Astrocyte (in vitro differentiated cells and primary cell): ENCODE results near the gene IDUA. TPM values are rescaled to one million over a fixed set of nuclear protein-coding genes. Genes with fewer than 3 reads are reported as not detected.

Source experiments
- DNase-seq: peaks from one replicate; pipeline ENCODE4 v3.0.0-alpha.2; 2010; ENCODE audit warnings: low read depth
- FAIRE-seq: peaks from 2 replicates; lab custom pipeline; 2011; peaks lifted over from hg19 to GRCh38; lab: Jason Lieb, UNC
- H2AFZ ChIP-seq: 2 replicates; pipeline ENCODE4 v1.6.0; 2012; ENCODE audit warnings: low read depth, low read length, inconsistent platforms
- H3K27ac ChIP-seq: 2 replicates; pipeline ENCODE4 v1.5.1; 2011; ENCODE audit warnings: low read depth, low read length, inconsistent platforms
- H3K27me3 ChIP-seq: 2 replicates; pipeline ENCODE4 v1.6.0; 2011; ENCODE audit warnings: low read length, inconsistent platforms; ENCODE audit not compliant: insufficient read depth
- H3K36me3 ChIP-seq: 2 replicates; pipeline ENCODE4 v1.5.1; 2011; ENCODE audit warnings: low read length, inconsistent platforms; ENCODE audit not compliant: insufficient read depth
- H3K4me1 ChIP-seq: 2 replicates; pipeline ENCODE4 v1.5.1; 2011; ENCODE audit warnings: low read length, inconsistent platforms; ENCODE audit not compliant: insufficient read depth
- H3K4me2 ChIP-seq: 2 replicates; pipeline ENCODE4 v1.6.0; 2012; ENCODE audit warnings: low read length, inconsistent platforms
- H3K4me3 ChIP-seq: 2 replicates; pipeline ENCODE4 v1.5.1; 2011; ENCODE audit warnings: low read depth, mild to moderate bottlenecking, low read length, inconsistent platforms; ENCODE audit not compliant: insufficient read depth
- H3K79me2 ChIP-seq: 2 replicates; pipeline ENCODE4 v1.6.0; 2012; ENCODE audit warnings: mild to moderate bottlenecking, low read length, inconsistent platforms; ENCODE audit not compliant: insufficient read depth
- H3K9ac ChIP-seq: 2 replicates; pipeline ENCODE4 v1.6.0; 2012; ENCODE audit warnings: mild to moderate bottlenecking, low read length, inconsistent platforms
- H3K9me3 ChIP-seq: 2 replicates; pipeline ENCODE4 v1.5.1; 2012; ENCODE audit warnings: low read depth, mild to moderate bottlenecking, low read length, inconsistent platforms; ENCODE audit not compliant: insufficient read depth
- H4K20me1 ChIP-seq: 2 replicates; pipeline ENCODE4 v1.6.0; 2012; ENCODE audit warnings: low read length, inconsistent platforms; ENCODE audit not compliant: insufficient read depth
- H3K27ac Mint-ChIP-seq: one replicate; pipeline ENCODE4 v1.8.0; 2021; ENCODE audit warnings: mild to moderate bottlenecking, mixed read lengths; ENCODE audit not compliant: unreplicated experiment
- H3K27me3 Mint-ChIP-seq: one replicate; pipeline ENCODE4 v1.8.0; 2021; ENCODE audit warnings: low read depth, mixed read lengths; ENCODE audit not compliant: unreplicated experiment
- H3K36me3 Mint-ChIP-seq: one replicate; pipeline ENCODE4 v1.8.0; 2021; ENCODE audit warnings: low read depth, mixed read lengths; ENCODE audit not compliant: unreplicated experiment
- H3K4me1 Mint-ChIP-seq: one replicate; pipeline ENCODE4 v1.8.0; 2021; ENCODE audit warnings: low read depth, mixed read lengths; ENCODE audit not compliant: unreplicated experiment
- H3K4me3 Mint-ChIP-seq: one replicate; pipeline ENCODE4 v1.8.0; 2021; ENCODE audit warnings: mild to moderate bottlenecking, moderate library complexity, mixed read lengths; ENCODE audit not compliant: unreplicated experiment
- H3K9me3 Mint-ChIP-seq: one replicate; pipeline ENCODE4 v1.8.0; 2021; ENCODE audit warnings: mild to moderate bottlenecking, mixed read lengths; ENCODE audit not compliant: unreplicated experiment
- CTCF ChIP-seq: IDR thresholded peaks from 2 replicates; pipeline ENCODE4 v1.5.1; 2011; ENCODE audit warnings: low read depth, mild to moderate bottlenecking, inconsistent platforms, low read length, moderate library complexity; ENCODE audit not compliant: insufficient read depth
- EZH2 ChIP-seq: IDR thresholded peaks from 2 replicates; pipeline ENCODE4 v1.6.1; 2012; ENCODE audit warnings: mild to moderate bottlenecking, low read length, inconsistent platforms; ENCODE audit not compliant: insufficient read depth
- total RNA-seq: library from RNA; stranded (reverse); gene quantifications from 2 replicates; pipeline ENCODE4 v1.2.1, GENCODE V29; 2021

IDUA gene
- total RNA-seq, 1 donor from 2014 or later: 20.5 TPM

- Mint-ChIP-seq H3K36me3 (peaks cover 2% of the 10 kb centered on the region), H3K4me3 (no peak overlapping the region), H3K27ac (no peak overlapping the region), H3K4me1 (no peaks in the 10 kb centered on the region), H3K9me3 (no peaks in the 10 kb centered on the region), H3K27me3 (no peaks in the 10 kb centered on the region)
- Histone ChIP-seq H3K4me1 (no peaks in the 10 kb centered on the region), H3K27me3 (no peaks in the 10 kb centered on the region), H3K9ac (no peak overlapping the region), H3K4me3 (no peak overlapping the region), H4K20me1 (peaks cover 12% of the 10 kb centered on the region), H3K79me2 (no peaks in the 10 kb centered on the region), H2AFZ (no peak overlapping the region), H3K27ac (no peak overlapping the region), H3K9me3 (no peaks in the 10 kb centered on the region), H3K4me2 (no peak overlapping the region), H3K36me3 (no peaks in the 10 kb centered on the region)
- FAIRE-seq: no peak
- no peak for DNase-seq
- TF ChIP-seq EZH2: no peak
- no peak for TF ChIP-seq CTCF
Measured at GRCh38 chr4:965048-965765, 21.6 kb upstream of the IDUA start.

- no peak overlapping the region for H3K9ac ChIP-seq
- H3K4me2 ChIP-seq: no peak overlapping the region
- no peak overlapping the region for H3K27ac ChIP-seq
- no peaks in the 10 kb centered on the region for H3K4me1 Mint-ChIP-seq
- H3K27ac Mint-ChIP-seq: no peak overlapping the region
- H3K79me2 ChIP-seq: no peaks in the 10 kb centered on the region
- no peak for TF ChIP-seq CTCF
- no peak for TF ChIP-seq EZH2
- peaks cover 5% of the 10 kb centered on the region for H3K36me3 Mint-ChIP-seq
- H3K4me3 ChIP-seq: no peak overlapping the region
- H3K27me3 ChIP-seq: no peaks in the 10 kb centered on the region
- no peaks in the 10 kb centered on the region for H3K9me3 ChIP-seq
- H2AFZ ChIP-seq: no peak overlapping the region
- H4K20me1 ChIP-seq: peaks cover 17% of the 10 kb centered on the region
- no peaks in the 10 kb centered on the region for H3K4me1 ChIP-seq
- no peaks in the 10 kb centered on the region for H3K9me3 Mint-ChIP-seq
- FAIRE-seq: no peak
- H3K36me3 ChIP-seq: no peaks in the 10 kb centered on the region
- H3K27me3 Mint-ChIP-seq: no peaks in the 10 kb centered on the region
- no peak overlapping the region for H3K4me3 Mint-ChIP-seq
- DNase-seq: no peak
Measured at GRCh38 chr4:965766-966134, 21.1 kb upstream of the IDUA start.
